Astrocyte (in vitro differentiated cells and primary cell): ENCODE measurements around the gene TMC5.

ENCODE experiments used
- CTCF ChIP-seq: IDR thresholded peaks from 2 replicates; pipeline ENCODE4 v1.5.1; 2011; ENCODE audit warnings: low read depth, mild to moderate bottlenecking, inconsistent platforms, low read length, moderate library complexity; ENCODE audit not compliant: insufficient read depth
- EZH2 ChIP-seq: IDR thresholded peaks from 2 replicates; pipeline ENCODE4 v1.6.1; 2012; ENCODE audit warnings: mild to moderate bottlenecking, low read length, inconsistent platforms; ENCODE audit not compliant: insufficient read depth

GRCh38 chr16:19472482-19472881 is 54.8 kb downstream of the TMC5 start:
- TF ChIP-seq CTCF (no peak), EZH2 (no peak)
